GM10248 (cell line): ENCODE measurements around the gene ZNF606.

Source experiments
- CTCF ChIA-PET: fragments of 300-600 bp; sonication (Branson Sonifier 250); formaldehyde crosslinking; extraction: SDS; loops from one replicate; lab custom pipeline; 2021; ENCODE audit warnings: antibody characterized with exemption; lab: Yijun Ruan, JAX
- POLR2A ChIA-PET: fragments of 350-650 bp; sonication (Branson Sonifier 250); formaldehyde crosslinking; extraction: SDS; loops from one replicate; lab custom pipeline; 2020; ENCODE audit warnings: antibody characterized with exemption; lab: Yijun Ruan, JAX
- DNase-seq: peaks from one replicate; pipeline ENCODE4 v3.0.0; 2012; ENCODE audit errors: extremely low spot score
- CTCF ChIP-seq: IDR thresholded peaks from 2 replicates; pipeline ENCODE4 v1.5.1; 2012; ENCODE audit warnings: mild to moderate bottlenecking, low read depth; ENCODE audit errors: extremely low read depth, missing control alignments, control extremely low read depth

Gene ZNF606

GRCh38 chr19:57946316-57946715 is 56.3 kb downstream of the ZNF606 start:
- POLR2A ChIA-PET: no interaction called here
- no peak for DNase-seq
- TF ChIP-seq CTCF: no peak
- CTCF ChIA-PET: interaction anchor here (1.3 kb wide), 1 partner anchor 20 kb away, joined by 3 read pairs; no protein-coding TSS in a partner anchor

- no peak for TF ChIP-seq CTCF
- CTCF ChIA-PET: no interaction called here
- POLR2A ChIA-PET: no interaction called here
- DNase-seq: no peak
Observed at GRCh38 chr19:57941593-57941992, 61.0 kb downstream of the ZNF606 start.

GRCh38 chr19:57935731-57936130 is 66.9 kb downstream of the ZNF606 start:
- TF ChIP-seq CTCF: no peak
- ChIA-PET CTCF (no interaction called here), POLR2A (interaction anchor here (0.6 kb wide), 1 partner anchor 212 kb away, joined by 7 read pairs; no protein-coding TSS in a partner anchor)
- DNase-seq: no peak

- peak; percentile 39 for DNase-seq
- POLR2A ChIA-PET: interaction anchor here (0.6 kb wide), 1 partner anchor 211 kb away, joined by 7 read pairs; no protein-coding TSS in a partner anchor
- CTCF ChIA-PET: interaction anchor here (1.3 kb wide), 1 partner anchor 10 kb away, joined by 3 read pairs; no protein-coding TSS in a partner anchor
- TF ChIP-seq CTCF: no peak
Observed at GRCh38 chr19:57934820-57935665, 67.6 kb downstream of the ZNF606 start, which contains the start of gene ZNF418. Gene ZNF418, minus strand, starts transcription at chr19:57935402. Its CDS starts 1,580 bp downstream, at chr19:57933822.

- no peak for DNase-seq
- CTCF ChIA-PET: no interaction called here
- POLR2A ChIA-PET: no interaction called here
- no peak for TF ChIP-seq CTCF
Observed at GRCh38 chr19:57927587-57927986, 75.0 kb downstream of the ZNF606 start.
